A673 (cell line): ENCODE measurements around the gene CTSC.

ENCODE experiments used
- CTCF ChIP-seq: fragments of 300-800, 200-600 bp; sonication (generic); conservative IDR thresholded peaks from 2 replicates; pipeline ENCODE4 v1.5.1; 2017; ENCODE audit warnings: low read depth, mild to moderate bottlenecking, antibody characterized with exemption, low read length, moderate library complexity, mixed read lengths
- EZH2 ChIP-seq: fragments of 200-600 bp; sonication (generic); IDR thresholded peaks from 2 replicates; pipeline ENCODE4 v1.6.1; 2017; ENCODE audit warnings: borderline replicate concordance, low read depth, mild to moderate bottlenecking, mixed read lengths, antibody characterized with exemption, low read length; ENCODE audit not compliant: poor library complexity, severe bottlenecking

DNA sequence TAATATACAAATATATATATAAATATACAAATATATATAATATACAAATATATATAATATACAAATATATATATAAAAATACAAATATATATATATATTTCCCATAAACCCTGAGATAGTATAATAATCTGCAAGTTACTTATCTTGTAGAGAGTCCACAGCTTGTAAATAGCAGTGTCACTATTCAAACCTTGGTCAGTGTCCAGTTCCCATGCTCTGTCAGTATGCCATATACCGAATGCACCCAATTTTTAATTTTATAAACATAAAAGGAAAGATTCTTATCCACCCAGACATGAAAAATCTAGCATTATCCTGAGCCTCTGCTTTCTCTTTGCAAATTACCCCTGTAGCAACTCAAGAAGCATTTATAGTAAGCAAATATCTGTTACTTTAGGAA is 21.6 kb upstream of the CTSC start:
- no peak for TF ChIP-seq EZH2
- TF ChIP-seq CTCF = no peak
